Stimulated activated CD8-positive, alpha-beta memory T cell treated with anti-CD3 and anti-CD28 coated beads, Interleukin-7, amount 100 ng/mL, for 24 hours (primary cell): ENCODE results near the gene ZNF385C.
A peak's percentile ranks its signal among the peaks of the same experiment; 100 is the strongest.
"Not testable (repeated sequence)": the region's sequence is repeated elsewhere in the genome, so short reads cannot be mapped to it uniquely, and the experiment has no call there.

ENCODE experiments used
- DNase-seq: peaks from one replicate; pipeline ENCODE4 v3.0.0-alpha.2; 2020; ENCODE audit warnings: low read depth

Gene ZNF385C

GRCh38 chr17:42050393-42051012 lies 47.8 kb downstream of the ZNF385C start, which contains the start of gene C17orf113:
C17orf113 (minus strand) TSS chr17:42050601; CDS start chr17:42043376, 7,225 bp downstream.
- peak; percentile 8 for DNase-seq

- DNase-seq = no peak
Measured at GRCh38 chr17:42049834-42050392, 48.4 kb downstream of the ZNF385C start.

GRCh38 chr17:42047343-42047742 lies 50.9 kb downstream of the ZNF385C start:
- no peak for DNase-seq

- no peak for DNase-seq
Measured at GRCh38 chr17:42045719-42046118, 52.6 kb downstream of the ZNF385C start.

GRCh38 chr17:42042598-42043319 lies 55.5 kb downstream of the ZNF385C start:
- DNase-seq = no peak

GRCh38 chr17:42041619-42042018 lies 56.7 kb downstream of the ZNF385C start:
- no peak for DNase-seq

GRCh38 chr17:42040818-42041217 lies 57.5 kb downstream of the ZNF385C start:
- DNase-seq = no peak

- no peak for DNase-seq
Measured at GRCh38 chr17:42039794-42040763, 58.2 kb downstream of the ZNF385C start.

- no peak for DNase-seq
Measured at GRCh38 chr17:42038221-42038973, 59.9 kb downstream of the ZNF385C start.

GRCh38 chr17:42034059-42034458 lies 64.2 kb downstream of the ZNF385C start:
- no peak for DNase-seq

GRCh38 chr17:42031584-42031983 lies 66.7 kb downstream of the ZNF385C start:
- no peak for DNase-seq

GRCh38 chr17:42028791-42029127 lies 69.5 kb downstream of the ZNF385C start:
- DNase-seq = no peak

- no peak for DNase-seq
Measured at GRCh38 chr17:42027961-42028790, 70.1 kb downstream of the ZNF385C start.

GRCh38 chr17:42027590-42027889 lies 70.7 kb downstream of the ZNF385C start:
- no peak for DNase-seq

GRCh38 chr17:42026857-42027589 lies 71.2 kb downstream of the ZNF385C start:
- no peak for DNase-seq

- DNase-seq = no peak
Measured at GRCh38 chr17:42025936-42026335, 72.3 kb downstream of the ZNF385C start.

- DNase-seq = no peak
Measured at GRCh38 chr17:42025191-42025579, 73.1 kb downstream of the ZNF385C start.

- no peak for DNase-seq
Measured at GRCh38 chr17:42023524-42024349, 74.5 kb downstream of the ZNF385C start.

- DNase-seq = not testable (repeated sequence)
Measured at GRCh38 chr17:42020845-42021244, 77.4 kb downstream of the ZNF385C start.
